SK-N-SH treated with all-trans-retinoic acid at 6 μM for 48 hours (cell line): ENCODE results near the gene KRT6B.
"Not testable (repeated sequence)": the region's sequence is repeated elsewhere in the genome, so short reads cannot be mapped to it uniquely, and the experiment has no call there.

Experiments used
- ATAC-seq: fragments of 200-7000 bp; cut with Tn5 transposase; 3 replicates; pipeline ENCODE4 v1.9.1; 2020; ENCODE audit warnings: mild to moderate bottlenecking, moderate library complexity
- ARNTL ChIP-seq: fragments of 450-650 bp; formaldehyde crosslinking; IDR thresholded peaks from 2 replicates; pipeline ENCODE4 v1.5.0; 2020; ENCODE audit warnings: low read depth, mild to moderate bottlenecking, moderate library complexity, borderline replicate concordance
- CSDC2 ChIP-seq: fragments of 250-450 bp; sonication (Bioruptor Pico); IDR thresholded peaks from 2 replicates; pipeline ENCODE4 v1.5.0; 2020; ENCODE audit warnings: mild to moderate bottlenecking, moderate library complexity
- CSRNP3 ChIP-seq: fragments of 250-450 bp; sonication (Bioruptor Pico); IDR thresholded peaks from 2 replicates; pipeline ENCODE4 v1.5.1; 2021; ENCODE audit warnings: mild to moderate bottlenecking, moderate library complexity
- ESRRG ChIP-seq: fragments of 250-450 bp; sonication (Bioruptor Pico); IDR thresholded peaks from 2 replicates; pipeline ENCODE4 v1.6.1; 2021; ENCODE audit warnings: mild to moderate bottlenecking
- GLIS3 ChIP-seq: fragments of 250-450 bp; sonication (Bioruptor Pico); IDR thresholded peaks from 2 replicates; pipeline ENCODE4 v1.5.0; 2020; ENCODE audit warnings: mild to moderate bottlenecking, moderate library complexity
- ISL1 ChIP-seq: fragments of 250-450 bp; sonication (Bioruptor Pico); IDR thresholded peaks from 2 replicates; pipeline ENCODE4 v2.1.2; 2022; ENCODE audit warnings: mild to moderate bottlenecking, moderate library complexity
- OSR1 ChIP-seq: fragments of 250-450 bp; sonication (Bioruptor Pico); IDR thresholded peaks from 2 replicates; pipeline ENCODE4 v1.8.0; 2022; ENCODE audit warnings: moderate library complexity, mild to moderate bottlenecking, inconsistent platforms
- PATZ1 ChIP-seq: fragments of 250-450 bp; sonication (Bioruptor Pico); IDR thresholded peaks from 2 replicates; pipeline ENCODE4 v1.8.0; 2020; ENCODE audit warnings: mild to moderate bottlenecking, moderate library complexity, borderline replicate concordance
- POU6F1 ChIP-seq: fragments of 250-450 bp; sonication (Bioruptor Pico); IDR thresholded peaks from 2 replicates; pipeline ENCODE4 v1.8.0; 2021; ENCODE audit warnings: low read depth, mild to moderate bottlenecking, moderate library complexity, borderline replicate concordance
- PPARA ChIP-seq: fragments of 250-450 bp; sonication (Bioruptor Pico); IDR thresholded peaks from 2 replicates; pipeline ENCODE4 v1.5.0; 2020; ENCODE audit warnings: mild to moderate bottlenecking, borderline replicate concordance
- RARB ChIP-seq: fragments of 250-450 bp; sonication (Bioruptor Pico); IDR thresholded peaks from 2 replicates; pipeline ENCODE4 v1.8.0; 2021; ENCODE audit warnings: mild to moderate bottlenecking, moderate library complexity
- SNAI2 ChIP-seq: fragments of 250-450 bp; sonication (Bioruptor Pico); IDR thresholded peaks from 2 replicates; pipeline ENCODE4 v1.5.0; 2020; ENCODE audit warnings: mild to moderate bottlenecking, moderate library complexity
- TCF4 ChIP-seq: fragments of 250-450 bp; sonication (Bioruptor Pico); IDR thresholded peaks from 2 replicates; pipeline ENCODE4 v1.8.0; 2021; ENCODE audit warnings: mild to moderate bottlenecking, moderate library complexity, borderline replicate concordance
- TOX ChIP-seq: fragments of 250-450 bp; sonication (Bioruptor Pico); IDR thresholded peaks from 2 replicates; pipeline ENCODE4 v1.8.0; 2021; ENCODE audit warnings: mild to moderate bottlenecking, moderate library complexity, borderline replicate concordance
- TSHZ2 ChIP-seq: fragments of 250-450 bp; sonication (Bioruptor Pico); IDR thresholded peaks from 2 replicates; pipeline ENCODE4 v1.5.0; 2020; ENCODE audit warnings: mild to moderate bottlenecking, moderate library complexity
- ZC3H10 ChIP-seq: fragments of 250-450 bp; sonication (Bioruptor Pico); IDR thresholded peaks from 2 replicates; pipeline ENCODE4 v1.5.1; 2021; ENCODE audit warnings: mild to moderate bottlenecking, moderate library complexity
- ZFP3 ChIP-seq: fragments of 250-450 bp; sonication (Bioruptor Pico); IDR thresholded peaks from 2 replicates; pipeline ENCODE4 v1.5.0; 2020; ENCODE audit warnings: mild to moderate bottlenecking, moderate library complexity
- ZFP30 ChIP-seq: fragments of 450-650 bp; formaldehyde crosslinking; IDR thresholded peaks from 2 replicates; pipeline ENCODE4 v1.5.0; 2022; ENCODE audit warnings: mild to moderate bottlenecking, moderate library complexity
- ZNF565 ChIP-seq: fragments of 450-650 bp; formaldehyde crosslinking; conservative IDR thresholded peaks from 2 replicates; pipeline ENCODE4 v1.5.0; 2020; ENCODE audit warnings: low read depth, mild to moderate bottlenecking, moderate library complexity
- ZNF70 ChIP-seq: fragments of 450-650 bp; formaldehyde crosslinking; IDR thresholded peaks from 2 replicates; pipeline ENCODE4 v1.5.0; 2020; ENCODE audit warnings: mild to moderate bottlenecking, moderate library complexity
- ZNF8 ChIP-seq: fragments of 450-650 bp; formaldehyde crosslinking; IDR thresholded peaks from 2 replicates; pipeline ENCODE4 v1.5.0; 2020; ENCODE audit warnings: mild to moderate bottlenecking, moderate library complexity

Gene KRT6B

GRCh38 chr12:52494100-52494499 lies 42.2 kb upstream of the KRT6B start:
- no peak for TF ChIP-seq POU6F1 (CRISPR knock-in tag)
- TF ChIP-seq ZNF70 (CRISPR knock-in tag) = no peak
- no peak for TF ChIP-seq ARNTL (CRISPR knock-in tag)
- TF ChIP-seq ZFP30 (CRISPR knock-in tag) = no peak
- TF ChIP-seq ISL1 = no peak
- TF ChIP-seq TOX = no peak
- TF ChIP-seq CSDC2 (CRISPR knock-in tag) = no peak
- TF ChIP-seq SNAI2 (CRISPR knock-in tag) = no peak
- no peak for TF ChIP-seq ZNF8 (CRISPR knock-in tag)
- no peak for TF ChIP-seq RARB
- TF ChIP-seq ZNF565 = no peak
- no peak for TF ChIP-seq OSR1 (CRISPR knock-in tag)
- no peak for TF ChIP-seq TSHZ2 (CRISPR knock-in tag)
- no peak for TF ChIP-seq CSRNP3 (CRISPR knock-in tag)
- TF ChIP-seq ZFP3 (CRISPR knock-in tag) = no peak
- no peak for TF ChIP-seq ZC3H10 (CRISPR knock-in tag)
- no peak for TF ChIP-seq TCF4 (CRISPR knock-in tag)
- TF ChIP-seq GLIS3 (CRISPR knock-in tag) = no peak
- TF ChIP-seq PPARA (CRISPR knock-in tag) = no peak
- ATAC-seq = no peak

GRCh38 chr12:52493172-52493571 lies 41.2 kb upstream of the KRT6B start, which contains the start of gene KRT6A:
TSS of gene KRT6A (minus strand) at chr12:52493257. CDS start at chr12:52493188, 69 bp downstream.
- TF ChIP-seq PATZ1 = no peak
- no peak for TF ChIP-seq POU6F1 (CRISPR knock-in tag)
- no peak for TF ChIP-seq ZNF565
- no peak for TF ChIP-seq TCF4 (CRISPR knock-in tag)
- TF ChIP-seq SNAI2 (CRISPR knock-in tag) = no peak
- no peak for TF ChIP-seq PPARA (CRISPR knock-in tag)
- TF ChIP-seq TSHZ2 (CRISPR knock-in tag) = no peak
- no peak for TF ChIP-seq ZFP30 (CRISPR knock-in tag)
- no peak for TF ChIP-seq ZNF8 (CRISPR knock-in tag)
- TF ChIP-seq GLIS3 (CRISPR knock-in tag) = no peak
- TF ChIP-seq TOX = no peak
- no peak for TF ChIP-seq OSR1 (CRISPR knock-in tag)
- no peak for TF ChIP-seq ESRRG (CRISPR knock-in tag)
- no peak for TF ChIP-seq CSDC2 (CRISPR knock-in tag)
- no peak for TF ChIP-seq ZNF70 (CRISPR knock-in tag)
- no peak for ATAC-seq

- ATAC-seq = not testable (repeated sequence)
Observed at GRCh38 chr12:52492405-52492804, 40.5 kb upstream of the KRT6B start.

- ATAC-seq = not testable (repeated sequence)
Observed at GRCh38 chr12:52491495-52491894, 39.5 kb upstream of the KRT6B start.
